Hepatocyte (in vitro differentiated cells): ENCODE data around the gene NSUN3. TPM values are rescaled to one million over a fixed set of nuclear protein-coding genes. Genes with fewer than 3 reads are reported as not detected.

ENCODE experiments used
- DNase-seq: peaks from one replicate; pipeline ENCODE4 v3.0.0-alpha.2; 2016; ENCODE audit warnings: low spot score
- H2AFZ ChIP-seq: fragments of 200-600 bp; sonication (generic); 2 replicates; pipeline ENCODE4 v1.6.0; 2016; ENCODE audit warnings: antibody characterized with exemption, mild to moderate bottlenecking
- H3K27ac ChIP-seq: fragments of 200-600 bp; sonication (generic); 2 replicates; pipeline ENCODE4 v1.5.1; 2016; ENCODE audit warnings: mild to moderate bottlenecking
- H3K27me3 ChIP-seq: fragments of 200-600 bp; sonication (generic); 2 replicates; pipeline ENCODE4 v1.6.1; 2016
- H3K36me3 ChIP-seq: fragments of 200-600 bp; sonication (generic); replicated peaks from 2 replicates; pipeline ENCODE4 v1.5.1; 2016; ENCODE audit warnings: low read depth; ENCODE audit not compliant: insufficient read depth
- H3K4me1 ChIP-seq: fragments of 200-600 bp; sonication (generic); 2 replicates; pipeline ENCODE4 v1.5.1; 2016; ENCODE audit warnings: mild to moderate bottlenecking, moderate library complexity; ENCODE audit not compliant: insufficient read depth
- H3K4me2 ChIP-seq: fragments of 200-600 bp; sonication (generic); 2 replicates; pipeline ENCODE4 v1.6.0; 2016
- H3K4me3 ChIP-seq: fragments of 200-600 bp; sonication (generic); 2 replicates; pipeline ENCODE4 v1.5.1; 2016; ENCODE audit warnings: mild to moderate bottlenecking
- H3K79me2 ChIP-seq: fragments of 200-600 bp; sonication (generic); 2 replicates; pipeline ENCODE4 v1.6.0; 2017; ENCODE audit warnings: mild to moderate bottlenecking
- H3K9me2 ChIP-seq: fragments of 200-600 bp; sonication (generic); replicated peaks from 2 replicates; pipeline ENCODE4 v1.6.0; 2017; ENCODE audit warnings: mild to moderate bottlenecking; ENCODE audit not compliant: insufficient read depth
- H3K9me3 ChIP-seq: fragments of 200-600 bp; sonication (generic); 2 replicates; pipeline ENCODE4 v1.5.1; 2016; ENCODE audit warnings: low read depth, mild to moderate bottlenecking
- H4K20me1 ChIP-seq: fragments of 200-600 bp; sonication (generic); 2 replicates; pipeline ENCODE4 v1.6.0; 2016; ENCODE audit warnings: mild to moderate bottlenecking; ENCODE audit not compliant: insufficient read depth, poor library complexity, severe bottlenecking
- CTCF ChIP-seq: fragments of 200-600 bp; sonication (generic); IDR thresholded peaks from 2 replicates; pipeline ENCODE4 v1.5.1; 2016; ENCODE audit warnings: antibody characterized with exemption, mild to moderate bottlenecking; ENCODE audit not compliant: poor library complexity
- EZH2 ChIP-seq: fragments of 200-600 bp; sonication (generic); IDR thresholded peaks from 2 replicates; pipeline ENCODE4 v1.6.1; 2016; ENCODE audit warnings: antibody characterized with exemption, mild to moderate bottlenecking, borderline replicate concordance
- EZH2phosphoT487 ChIP-seq: fragments of 200-600 bp; sonication (generic); IDR thresholded peaks from one replicate; pipeline ENCODE4 v1.6.1; 2018; ENCODE audit warnings: antibody characterized with exemption, mild to moderate bottlenecking, low read depth, moderate library complexity; ENCODE audit not compliant: unreplicated experiment, severe bottlenecking
- WGBS: methylation state at CpG from one replicate; pipeline ENCODE4 v1.1.6; 2016; ENCODE audit warnings: low lambda C conversion rate; ENCODE audit errors: missing lambda C conversion rate; 5-methylcytosine and 5-hydroxymethylcytosine counted together
- polyA plus RNA-seq: library from polyadenylated mRNA; unstranded; fragments of >200 nt; fragmentation: Nextera tagmentation; extraction: Ambion mirVana; gene quantifications from 2 replicates; pipeline ENCODE4 v1.2.1, GENCODE V29; 2016
- total RNA-seq: library from RNA; depleted of rRNA; stranded (reverse); fragments of >200 nt; gene quantifications from 2 replicates; pipeline ENCODE4 v1.2.3, GENCODE V29; 2014

NSUN3 gene
- total and polyA plus RNA-seq, 2 experiments from 2014 or later: 4.5 to 9.0 TPM

GRCh38 chr3:94132777-94133176 lies 69.9 kb downstream of the NSUN3 start:
- H3K4me2 ChIP-seq: no peak overlapping the region

GRCh38 chr3:94136133-94136532 lies 73.3 kb downstream of the NSUN3 start:
- no peak for TF ChIP-seq CTCF
- TF ChIP-seq EZH2: no peak
- TF ChIP-seq EZH2phosphoT487: no peak
- no peak overlapping the region for H3K27ac ChIP-seq
- no peak overlapping the region for H3K4me2 ChIP-seq
- WGBS: 83% methylated on average over 1 of the region's 1 CpG
- no peak overlapping the region for H2AFZ ChIP-seq
- no peaks in the 10 kb centered on the region for H4K20me1 ChIP-seq
- H3K9me2 ChIP-seq: no peaks in the 10 kb centered on the region
- no peaks in the 10 kb centered on the region for H3K79me2 ChIP-seq
- no peaks in the 10 kb centered on the region for H3K36me3 ChIP-seq
- no peaks in the 10 kb centered on the region for H3K27me3 ChIP-seq
- no peak overlapping the region for H3K4me3 ChIP-seq
- no peaks in the 10 kb centered on the region for H3K9me3 ChIP-seq
- DNase-seq: no peak
- H3K4me1 ChIP-seq: peaks cover 7% of the 10 kb centered on the region

More at GRCh38 chr3:94132777-94133176, 69.9 kb downstream of the NSUN3 start:
- no peaks in the 10 kb centered on the region for H3K27me3 ChIP-seq
- H3K4me1 ChIP-seq: peaks cover 7% of the 10 kb centered on the region
- TF ChIP-seq CTCF (no peak), EZH2 (no peak), EZH2phosphoT487 (no peak)
- WGBS: 32% methylated on average over 1 of the region's 1 CpG
- H4K20me1 ChIP-seq: no peaks in the 10 kb centered on the region
- H3K27ac ChIP-seq: no peak overlapping the region
- H3K79me2 ChIP-seq: no peaks in the 10 kb centered on the region
- H3K9me2 ChIP-seq: no peaks in the 10 kb centered on the region
- H3K36me3 ChIP-seq: no peaks in the 10 kb centered on the region
- DNase-seq: no peak
- H3K9me3 ChIP-seq: no peaks in the 10 kb centered on the region
- H2AFZ ChIP-seq: no peak overlapping the region
- H3K4me3 ChIP-seq: no peak overlapping the region

- peaks cover 7% of the 10 kb centered on the region for H3K4me1 ChIP-seq
- no peaks in the 10 kb centered on the region for H3K9me2 ChIP-seq
- WGBS: 62% methylated on average over 6 of the region's 6 CpGs
- H3K27me3 ChIP-seq: no peaks in the 10 kb centered on the region
- no peaks in the 10 kb centered on the region for H3K79me2 ChIP-seq
- H3K36me3 ChIP-seq: no peaks in the 10 kb centered on the region
- no peak overlapping the region for H3K4me3 ChIP-seq
- H3K27ac ChIP-seq: no peak overlapping the region
- H3K4me2 ChIP-seq: peak overlapping the region; percentile 13
- no peaks in the 10 kb centered on the region for H3K9me3 ChIP-seq
- DNase-seq: no peak
- no peak overlapping the region for H2AFZ ChIP-seq
- TF ChIP-seq EZH2phosphoT487: no peak
- TF ChIP-seq CTCF: no peak
- no peak for TF ChIP-seq EZH2
- H4K20me1 ChIP-seq: no peaks in the 10 kb centered on the region
Measured at GRCh38 chr3:94137377-94137776, 74.5 kb downstream of the NSUN3 start.

- Histone ChIP-seq H3K9me2 (no peaks in the 10 kb centered on the region), H2AFZ (no peak overlapping the region), H3K79me2 (no peaks in the 10 kb centered on the region), H3K4me3 (no peak overlapping the region), H3K9me3 (no peaks in the 10 kb centered on the region), H3K4me2 (no peak overlapping the region), H3K27ac (no peak overlapping the region), H3K27me3 (no peaks in the 10 kb centered on the region), H3K4me1 (no peaks in the 10 kb centered on the region), H4K20me1 (no peaks in the 10 kb centered on the region), H3K36me3 (no peaks in the 10 kb centered on the region)
- DNase-seq: no peak
- TF ChIP-seq EZH2 (no peak), CTCF (no peak), EZH2phosphoT487 (no peak)
- 83% methylated on average over 4 of the region's 4 CpGs for WGBS
Measured at GRCh38 chr3:94146455-94146854, 83.6 kb downstream of the NSUN3 start.
